ENCODE data around the gene AFDN. TPM values are rescaled to one million over a fixed set of nuclear protein-coding genes. Genes with fewer than 3 reads are reported as not detected.
A peak's percentile ranks its signal among the peaks of the same experiment; 100 is the strongest.

AFDN gene
- total RNA-seq, 2 donors from 2014 or later: 214 to 239 TPM

DNA sequence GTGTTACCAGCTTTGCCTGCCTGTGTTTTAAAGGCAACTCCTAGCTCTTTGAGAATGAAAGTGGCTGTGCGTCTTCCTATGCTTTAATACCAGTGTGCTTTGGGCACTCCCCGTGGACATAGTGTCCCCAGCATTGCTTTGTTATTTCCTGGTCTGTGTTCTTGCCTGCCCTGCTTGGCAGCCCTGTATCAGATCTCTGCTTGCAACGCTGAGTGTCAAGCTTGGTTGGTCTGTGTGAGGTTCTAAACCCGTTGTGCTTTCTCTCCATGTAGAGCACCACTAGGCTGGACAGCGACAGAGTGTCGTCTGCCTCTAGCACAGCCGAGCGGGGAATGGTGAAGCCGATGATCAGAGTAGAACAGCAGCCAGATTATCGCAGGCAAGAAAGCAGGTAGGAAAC is 80.2 kb downstream of the AFDN start:
- Histone ChIP-seq H3K27me3 (ENCODE audit: control insufficient read depth, insufficient read depth, low read length, poor library complexity, severe bottlenecking) (no peaks in the 10 kb centered on the region), H3K9me3 (ENCODE audit: control insufficient read depth, low read length) (no peaks in the 10 kb centered on the region), H3K4me1 (ENCODE audit: control insufficient read depth, insufficient read depth, low read length) (no peaks in the 10 kb centered on the region), H3K4me3 (ENCODE audit: low read length) (no peak overlapping the region), H3K9ac (ENCODE audit: extremely low read depth, low read length, poor library complexity, severe bottlenecking) (no peak overlapping the region), H3K36me3 (ENCODE audit: control insufficient read depth, insufficient read depth, low read length) (peaks cover 91% of the 10 kb centered on the region), H3K27ac (ENCODE audit: low read depth, low read length) (peak overlapping the region; percentile 0)
- H3K9me3 Mint-ChIP-seq: no peaks in the 10 kb centered on the region
- H3K4me1 Mint-ChIP-seq: peaks cover 6% of the 10 kb centered on the region
- TF ChIP-seq, protein P1, sequence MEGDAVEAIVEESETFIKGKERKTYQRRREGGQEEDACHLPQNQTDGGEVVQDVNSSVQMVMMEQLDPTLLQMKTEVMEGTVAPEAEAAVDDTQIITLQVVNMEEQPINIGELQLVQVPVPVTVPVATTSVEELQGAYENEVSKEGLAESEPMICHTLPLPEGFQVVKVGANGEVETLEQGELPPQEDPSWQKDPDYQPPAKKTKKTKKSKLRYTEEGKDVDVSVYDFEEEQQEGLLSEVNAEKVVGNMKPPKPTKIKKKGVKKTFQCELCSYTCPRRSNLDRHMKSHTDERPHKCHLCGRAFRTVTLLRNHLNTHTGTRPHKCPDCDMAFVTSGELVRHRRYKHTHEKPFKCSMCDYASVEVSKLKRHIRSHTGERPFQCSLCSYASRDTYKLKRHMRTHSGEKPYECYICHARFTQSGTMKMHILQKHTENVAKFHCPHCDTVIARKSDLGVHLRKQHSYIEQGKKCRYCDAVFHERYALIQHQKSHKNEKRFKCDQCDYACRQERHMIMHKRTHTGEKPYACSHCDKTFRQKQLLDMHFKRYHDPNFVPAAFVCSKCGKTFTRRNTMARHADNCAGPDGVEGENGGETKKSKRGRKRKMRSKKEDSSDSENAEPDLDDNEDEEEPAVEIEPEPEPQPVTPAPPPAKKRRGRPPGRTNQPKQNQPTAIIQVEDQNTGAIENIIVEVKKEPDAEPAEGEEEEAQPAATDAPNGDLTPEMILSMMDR (conservative IDR thresholded peaks at IDR 0.05): no peak
- peak; percentile 63 for DNase-seq
- no peak overlapping the region for H3K27ac Mint-ChIP-seq
- H3K4me3 Mint-ChIP-seq: no peak overlapping the region
- no peaks in the 10 kb centered on the region for H3K27me3 Mint-ChIP-seq (ENCODE audit: insufficient read depth)
- peaks cover 59% of the 10 kb centered on the region for H3K36me3 Mint-ChIP-seq (ENCODE audit: low read depth)
- WGBS, 2 experiments (ENCODE audit: insufficient coverage in 1 of 2, insufficient read length in 1 of 2): 90 to 91% methylated on average over 9 to 10 of the region's 10 CpGs

DNA sequence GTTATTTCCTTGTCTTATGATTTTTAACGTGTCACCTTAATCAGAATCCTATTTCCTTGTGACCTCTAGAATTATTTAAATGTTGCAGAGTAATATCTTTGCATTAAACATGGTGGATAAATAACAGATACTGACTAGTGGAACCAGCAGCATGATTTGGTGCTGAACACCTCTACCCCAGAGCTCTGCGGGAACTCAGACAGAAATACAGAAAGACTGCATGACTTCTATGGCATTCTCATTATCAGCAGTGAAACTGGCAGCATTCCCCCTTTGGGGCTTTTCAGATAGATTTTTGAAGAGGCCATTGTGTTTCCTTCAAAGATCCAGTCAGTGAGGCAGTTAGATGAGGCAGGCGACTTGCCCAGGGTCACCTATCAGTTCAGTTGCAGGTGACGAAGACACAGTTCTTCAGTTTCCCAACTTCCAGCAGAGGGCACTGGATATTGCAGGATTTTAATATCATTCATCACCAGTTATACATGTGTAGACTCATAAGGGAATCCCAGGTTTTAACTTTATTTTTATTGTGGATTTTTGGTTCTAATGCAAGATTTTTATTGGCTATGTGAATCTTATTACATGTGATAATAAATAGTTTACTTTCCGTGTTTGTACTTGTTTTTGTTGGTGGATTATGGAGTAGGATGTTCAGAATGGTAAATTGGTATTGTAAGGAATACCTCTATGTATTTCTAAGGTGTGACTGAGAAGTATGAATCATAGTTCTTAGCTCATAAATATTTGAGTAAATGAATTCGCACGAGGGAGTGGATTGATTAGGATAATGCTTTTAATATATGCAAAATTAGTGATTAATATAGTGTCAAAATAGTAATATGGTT is 81.3 kb downstream of the AFDN start:
- Mint-ChIP-seq H3K9me3 (no peaks in the 10 kb centered on the region), H3K27ac (no peak overlapping the region), H3K27me3 (ENCODE audit: insufficient read depth) (no peaks in the 10 kb centered on the region), H3K4me1 (peaks cover 6% of the 10 kb centered on the region), H3K4me3 (no peak overlapping the region), H3K36me3 (ENCODE audit: low read depth) (peaks cover 57% of the 10 kb centered on the region)
- peaks cover 91% of the 10 kb centered on the region for H3K36me3 ChIP-seq (ENCODE audit: control insufficient read depth, insufficient read depth, low read length)
- no peak overlapping the region for H3K9ac ChIP-seq (ENCODE audit: extremely low read depth, low read length, poor library complexity, severe bottlenecking)
- TF ChIP-seq, protein P1 (conservative IDR thresholded peaks at IDR 0.05): peak; percentile 69
- DNase-seq: no peak
- no peaks in the 10 kb centered on the region for H3K27me3 ChIP-seq (ENCODE audit: control insufficient read depth, insufficient read depth, low read length, poor library complexity, severe bottlenecking)
- WGBS, 2 experiments (ENCODE audit: insufficient coverage in 1 of 2, insufficient read length in 1 of 2): 90 to 94% methylated on average over 4 to 7 of the region's 7 CpGs
- no peak overlapping the region for H3K27ac ChIP-seq (ENCODE audit: low read depth, low read length)
- no peaks in the 10 kb centered on the region for H3K4me1 ChIP-seq (ENCODE audit: control insufficient read depth, insufficient read depth, low read length)
- no peaks in the 10 kb centered on the region for H3K9me3 ChIP-seq (ENCODE audit: control insufficient read depth, low read length)
- H3K4me3 ChIP-seq (ENCODE audit: low read length): no peak overlapping the region

- no peak for DNase-seq
- TF ChIP-seq, protein P1 (conservative IDR thresholded peaks at IDR 0.05): no peak
- H3K27me3 ChIP-seq (ENCODE audit: control insufficient read depth, insufficient read depth, low read length, poor library complexity, severe bottlenecking): no peaks in the 10 kb centered on the region
- H3K9ac ChIP-seq (ENCODE audit: extremely low read depth, low read length, poor library complexity, severe bottlenecking): no peak overlapping the region
- no peak overlapping the region for H3K4me3 ChIP-seq (ENCODE audit: low read length)
- Mint-ChIP-seq H3K4me3 (no peak overlapping the region), H3K27me3 (ENCODE audit: insufficient read depth) (no peaks in the 10 kb centered on the region), H3K9me3 (no peaks in the 10 kb centered on the region), H3K27ac (no peak overlapping the region), H3K36me3 (ENCODE audit: low read depth) (peaks cover 46% of the 10 kb centered on the region), H3K4me1 (no peaks in the 10 kb centered on the region)
- H3K4me1 ChIP-seq (ENCODE audit: control insufficient read depth, insufficient read depth, low read length): no peaks in the 10 kb centered on the region
- H3K27ac ChIP-seq (ENCODE audit: low read depth, low read length): no peak overlapping the region
- no peaks in the 10 kb centered on the region for H3K9me3 ChIP-seq (ENCODE audit: control insufficient read depth, low read length)
- H3K36me3 ChIP-seq (ENCODE audit: control insufficient read depth, insufficient read depth, low read length): peaks cover 92% of the 10 kb centered on the region
Observed at GRCh38 chr6:167910007-167910406, 83.3 kb downstream of the AFDN start.

Measured in endodermal cell (in vitro differentiated cells).